Measurements from ENCODE around the gene CYP2F1. TPM values are rescaled to one million over a fixed set of nuclear protein-coding genes. Genes with fewer than 3 reads are reported as not detected.
"Not testable (repeated sequence)": the region's sequence is repeated elsewhere in the genome, so short reads cannot be mapped to it uniquely, and the experiment has no call there.

CYP2F1 gene
- total RNA-seq (2014; rRNA removed; shearing (Covaris generic)): not detected in 2 replicates

- DNase-seq (ENCODE audit: low read depth): no peak
These were observed at the start of gene CYP2F1 for GRCh38 chr19:41114132-41114531. Gene CYP2F1 (plus strand): TSS chr19:41114432. CDS start chr19:41116189, 1,757 bp downstream.

GRCh38 chr19:41064974-41065569, 49.2 kb upstream of the CYP2F1 start:
- DNase-seq (ENCODE audit: low read depth): peak; percentile 52

GRCh38 chr19:41076286-41076685, 37.9 kb upstream of the CYP2F1 start:
- DNase-seq (ENCODE audit: low read depth): no peak

GRCh38 chr19:41083516-41083915, 30.7 kb upstream of the CYP2F1 start:
- peak; percentile 55 for DNase-seq (ENCODE audit: low read depth)

- no peak for DNase-seq (ENCODE audit: low read depth)
These were observed 28.4 kb upstream of the CYP2F1 start for GRCh38 chr19:41085748-41086415.

- DNase-seq (ENCODE audit: low read depth): no peak
These were observed 26.1 kb upstream of the CYP2F1 start, which contains the start of gene CYP2A13 for GRCh38 chr19:41088151-41088550. Gene CYP2A13 (plus strand): TSS chr19:41088451. CDS start chr19:41088472, 21 bp downstream.

- DNase-seq (ENCODE audit: low read depth): no peak
These were observed 24.3 kb upstream of the CYP2F1 start for GRCh38 chr19:41089959-41090358.

- no peak for DNase-seq (ENCODE audit: low read depth)
These were observed 18.5 kb upstream of the CYP2F1 start for GRCh38 chr19:41095703-41096102.

GRCh38 chr19:41096353-41096752, 17.9 kb upstream of the CYP2F1 start:
- no peak for DNase-seq (ENCODE audit: low read depth)

- no peak for DNase-seq (ENCODE audit: low read depth)
These were observed 16.9 kb upstream of the CYP2F1 start for GRCh38 chr19:41097302-41097701.

- DNase-seq (ENCODE audit: low read depth): no peak
These were observed 15.5 kb upstream of the CYP2F1 start for GRCh38 chr19:41098762-41099161.

- not testable (repeated sequence) for DNase-seq (ENCODE audit: low read depth)
These were observed 12.0 kb upstream of the CYP2F1 start for GRCh38 chr19:41102210-41102609.

GRCh38 chr19:41106177-41106576, 8.1 kb upstream of the CYP2F1 start:
- no peak for DNase-seq (ENCODE audit: low read depth)

GRCh38 chr19:41111296-41111695, 2.9 kb upstream of the CYP2F1 start:
- no peak for DNase-seq (ENCODE audit: low read depth)

- no peak for DNase-seq (ENCODE audit: low read depth)
These were observed 2.4 kb upstream of the CYP2F1 start for GRCh38 chr19:41111750-41112295.

- no peak for DNase-seq (ENCODE audit: low read depth)
These were observed 1.4 kb upstream of the CYP2F1 start for GRCh38 chr19:41112728-41113290.

- no peak for DNase-seq (ENCODE audit: low read depth)
These were observed 2.0 kb downstream of the CYP2F1 start for GRCh38 chr19:41116261-41116660.

GRCh38 chr19:41120929-41121911, 7.0 kb downstream of the CYP2F1 start:
- peak; percentile 32 for DNase-seq (ENCODE audit: low read depth)

GRCh38 chr19:41122846-41123245, 8.6 kb downstream of the CYP2F1 start:
- not testable (repeated sequence) for DNase-seq (ENCODE audit: low read depth)

- no peak for DNase-seq (ENCODE audit: low read depth)
These were observed 9.6 kb downstream of the CYP2F1 start for GRCh38 chr19:41123716-41124294.

GRCh38 chr19:41126765-41127203, 12.6 kb downstream of the CYP2F1 start:
- DNase-seq (ENCODE audit: low read depth): not testable (repeated sequence)
